ENCODE data around the gene POLE.

DNA sequence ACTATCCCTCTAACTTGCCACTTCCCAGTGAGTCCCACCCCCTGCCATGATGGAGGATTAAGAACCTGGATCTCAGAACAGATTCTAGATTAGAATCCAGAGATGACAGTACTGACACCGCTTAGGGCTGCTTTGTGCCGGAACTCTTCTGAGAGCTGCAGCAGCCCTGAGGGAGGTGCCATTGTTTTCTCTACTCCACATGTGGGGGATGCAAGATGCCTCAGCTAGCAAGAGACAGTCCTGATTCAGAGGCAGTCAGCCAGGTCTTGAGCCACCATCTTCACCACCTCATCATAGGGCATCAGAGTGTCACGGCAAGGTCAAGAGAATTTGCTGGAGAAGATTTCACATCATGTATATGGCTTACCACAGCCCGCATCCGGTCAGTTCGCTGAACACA, 20.1 kb upstream of the POLE start:
- TF ChIP-seq, protein P1, sequence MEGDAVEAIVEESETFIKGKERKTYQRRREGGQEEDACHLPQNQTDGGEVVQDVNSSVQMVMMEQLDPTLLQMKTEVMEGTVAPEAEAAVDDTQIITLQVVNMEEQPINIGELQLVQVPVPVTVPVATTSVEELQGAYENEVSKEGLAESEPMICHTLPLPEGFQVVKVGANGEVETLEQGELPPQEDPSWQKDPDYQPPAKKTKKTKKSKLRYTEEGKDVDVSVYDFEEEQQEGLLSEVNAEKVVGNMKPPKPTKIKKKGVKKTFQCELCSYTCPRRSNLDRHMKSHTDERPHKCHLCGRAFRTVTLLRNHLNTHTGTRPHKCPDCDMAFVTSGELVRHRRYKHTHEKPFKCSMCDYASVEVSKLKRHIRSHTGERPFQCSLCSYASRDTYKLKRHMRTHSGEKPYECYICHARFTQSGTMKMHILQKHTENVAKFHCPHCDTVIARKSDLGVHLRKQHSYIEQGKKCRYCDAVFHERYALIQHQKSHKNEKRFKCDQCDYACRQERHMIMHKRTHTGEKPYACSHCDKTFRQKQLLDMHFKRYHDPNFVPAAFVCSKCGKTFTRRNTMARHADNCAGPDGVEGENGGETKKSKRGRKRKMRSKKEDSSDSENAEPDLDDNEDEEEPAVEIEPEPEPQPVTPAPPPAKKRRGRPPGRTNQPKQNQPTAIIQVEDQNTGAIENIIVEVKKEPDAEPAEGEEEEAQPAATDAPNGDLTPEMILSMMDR (IDR thresholded peaks at IDR 0.05), result no peak
- TF ChIP-seq YY1 (IDR thresholded peaks at IDR 0.05; ENCODE audit: low read depth) (no peak), CHD2 (IDR thresholded peaks at IDR 0.05; ENCODE audit: low read length, partially characterized antibody) (no peak), EZH2phosphoT487 (IDR thresholded peaks at IDR 0.05; ENCODE audit: borderline replicate concordance, low read depth) (no peak), EP300 (IDR thresholded peaks at IDR 0.05; ENCODE audit: borderline replicate concordance in 1 of 2, low read depth in 1 of 2, low read length in 1 of 2) (no peak), NFIC (IDR thresholded peaks at IDR 0.05; ENCODE audit: borderline replicate concordance) (no peak), POLR2AphosphoS5 (IDR thresholded peaks at IDR 0.05; ENCODE audit: low read depth, low read length) (no peak), RAD21 (IDR thresholded peaks at IDR 0.05; ENCODE audit: low read length) (no peak), FOXM1 (IDR thresholded peaks at IDR 0.05; ENCODE audit: low read depth) (no peak), SMC3 (IDR thresholded peaks at IDR 0.05; ENCODE audit: low read depth, low read length) (no peak)
- TF ChIP-seq, protein P2, sequence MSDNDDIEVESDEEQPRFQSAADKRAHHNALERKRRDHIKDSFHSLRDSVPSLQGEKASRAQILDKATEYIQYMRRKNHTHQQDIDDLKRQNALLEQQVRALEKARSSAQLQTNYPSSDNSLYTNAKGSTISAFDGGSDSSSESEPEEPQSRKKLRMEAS (IDR thresholded peaks at IDR 0.05; ENCODE audit: low read depth), result no peak
- TF ChIP-seq, protein P3, sequence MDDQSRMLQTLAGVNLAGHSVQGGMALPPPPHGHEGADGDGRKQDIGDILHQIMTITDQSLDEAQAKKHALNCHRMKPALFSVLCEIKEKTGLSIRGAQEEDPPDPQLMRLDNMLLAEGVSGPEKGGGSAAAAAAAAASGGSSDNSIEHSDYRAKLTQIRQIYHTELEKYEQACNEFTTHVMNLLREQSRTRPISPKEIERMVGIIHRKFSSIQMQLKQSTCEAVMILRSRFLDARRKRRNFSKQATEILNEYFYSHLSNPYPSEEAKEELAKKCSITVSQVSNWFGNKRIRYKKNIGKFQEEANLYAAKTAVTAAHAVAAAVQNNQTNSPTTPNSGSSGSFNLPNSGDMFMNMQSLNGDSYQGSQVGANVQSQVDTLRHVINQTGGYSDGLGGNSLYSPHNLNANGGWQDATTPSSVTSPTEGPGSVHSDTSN (IDR thresholded peaks at IDR 0.05), result no peak

Data from SK-N-SH (cell line).